ENCODE results near the gene KRT71. TPM values are rescaled to one million over a fixed set of nuclear protein-coding genes. Genes with fewer than 3 reads are reported as not detected.

KRT71 gene
- not detected in 2 replicates for polyA plus RNA-seq (2011; rRNA removed)
- polyA minus RNA-seq (2011; rRNA and poly(A)+ RNA removed), result not detected in 2 replicates

DNA sequence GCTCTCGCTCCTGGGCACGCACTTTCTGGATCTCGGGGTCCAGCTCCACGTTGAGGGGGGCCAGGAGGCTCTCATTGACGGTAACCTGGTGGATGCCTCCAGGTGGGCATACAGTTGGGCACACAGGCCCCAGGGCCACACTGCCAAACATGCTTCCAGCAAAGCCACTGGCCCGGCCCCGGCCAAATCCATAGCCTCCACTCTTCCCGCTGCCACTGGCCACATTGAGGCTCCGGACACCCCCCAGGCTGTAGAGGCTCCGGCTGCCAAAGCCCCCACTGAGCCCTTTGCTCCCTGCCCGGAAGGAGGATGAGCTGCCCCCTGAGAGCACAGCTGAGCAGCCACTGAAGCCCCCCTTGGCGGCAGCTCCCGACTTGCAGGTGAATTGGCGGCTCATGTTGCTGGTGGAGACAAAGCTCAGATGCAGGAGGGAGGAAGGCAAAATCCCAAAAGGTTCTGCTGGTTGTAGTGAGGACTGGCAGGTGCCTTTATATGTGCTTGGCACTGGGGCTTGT, at the start of gene KRT71:
Gene KRT71, minus strand, starts transcription at position 465 of the 515 bp plus-strand sequence. Its CDS starts 68 bp downstream, at position 397.
- TF ChIP-seq, protein P1, sequence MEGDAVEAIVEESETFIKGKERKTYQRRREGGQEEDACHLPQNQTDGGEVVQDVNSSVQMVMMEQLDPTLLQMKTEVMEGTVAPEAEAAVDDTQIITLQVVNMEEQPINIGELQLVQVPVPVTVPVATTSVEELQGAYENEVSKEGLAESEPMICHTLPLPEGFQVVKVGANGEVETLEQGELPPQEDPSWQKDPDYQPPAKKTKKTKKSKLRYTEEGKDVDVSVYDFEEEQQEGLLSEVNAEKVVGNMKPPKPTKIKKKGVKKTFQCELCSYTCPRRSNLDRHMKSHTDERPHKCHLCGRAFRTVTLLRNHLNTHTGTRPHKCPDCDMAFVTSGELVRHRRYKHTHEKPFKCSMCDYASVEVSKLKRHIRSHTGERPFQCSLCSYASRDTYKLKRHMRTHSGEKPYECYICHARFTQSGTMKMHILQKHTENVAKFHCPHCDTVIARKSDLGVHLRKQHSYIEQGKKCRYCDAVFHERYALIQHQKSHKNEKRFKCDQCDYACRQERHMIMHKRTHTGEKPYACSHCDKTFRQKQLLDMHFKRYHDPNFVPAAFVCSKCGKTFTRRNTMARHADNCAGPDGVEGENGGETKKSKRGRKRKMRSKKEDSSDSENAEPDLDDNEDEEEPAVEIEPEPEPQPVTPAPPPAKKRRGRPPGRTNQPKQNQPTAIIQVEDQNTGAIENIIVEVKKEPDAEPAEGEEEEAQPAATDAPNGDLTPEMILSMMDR (IDR thresholded peaks at IDR 0.05; ENCODE audit: insufficient read depth, low read depth, low read length), result no peak
- Histone ChIP-seq H3K4me3 (ENCODE audit: low read depth, low read length) (no peak within 1 kb of the TSS), H3K36me3 (ENCODE audit: control insufficient read depth, insufficient read depth, low read length) (no peaks in the 10 kb centered on the region), H3K27me3 (ENCODE audit: control insufficient read depth, insufficient read depth, low read length) (peaks cover 22% of the 10 kb centered on the region)
- CTCF ChIA-PET, result interaction anchor here (2.8 kb wide), 1 partner anchor 12 kb away, joined by 6 read pairs; no protein-coding TSS in a partner anchor
- POLR2A ChIA-PET, result no interaction called here
- DNase-seq (ENCODE audit: low read depth), result no peak

DNA sequence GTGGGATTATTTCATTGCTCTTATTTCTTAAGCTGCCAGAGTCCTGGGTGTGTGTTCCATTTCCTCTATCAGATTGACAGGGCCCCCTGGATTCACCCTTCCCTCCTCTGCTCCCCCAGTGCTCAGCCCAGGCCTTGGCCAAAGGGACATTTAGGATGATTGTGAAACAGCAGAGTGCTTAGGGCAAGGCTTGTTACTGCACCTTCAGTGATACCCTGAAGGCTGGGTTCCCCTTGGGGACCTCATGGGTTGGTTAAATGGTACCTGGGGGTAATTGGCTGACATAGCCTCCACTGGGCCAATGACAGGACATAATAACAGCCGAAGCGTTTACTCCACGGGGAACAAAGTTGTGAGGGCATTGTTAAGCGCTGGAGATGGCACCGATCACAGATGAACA, 49.6 kb upstream of the KRT71 start:
- POLR2A ChIA-PET, result no interaction called here

GRCh38 chr12:52601671-52602070, 48.7 kb upstream of the KRT71 start:
- ChIA-PET CTCF (interaction anchor here (1.1 kb wide), 1 partner anchor 264 kb away, joined by 3 read pairs; no protein-coding TSS in a partner anchor), POLR2A (no interaction called here)
- H3K4me3 ChIP-seq (ENCODE audit: low read depth, low read length), result no peak overlapping the region
- no peak for DNase-seq (ENCODE audit: low read depth)
- TF ChIP-seq, protein P1 (IDR thresholded peaks at IDR 0.05; ENCODE audit: insufficient read depth, low read depth, low read length), result no peak
- H3K36me3 ChIP-seq (ENCODE audit: control insufficient read depth, insufficient read depth, low read length), result no peaks in the 10 kb centered on the region
- peaks cover 21% of the 10 kb centered on the region for H3K27me3 ChIP-seq (ENCODE audit: control insufficient read depth, insufficient read depth, low read length)

More for the DNA sequence above, 49.6 kb upstream of the KRT71 start:
- CTCF ChIA-PET, result interaction anchor here (1.1 kb wide), 1 partner anchor 265 kb away, joined by 3 read pairs; no protein-coding TSS in a partner anchor
- peaks cover 21% of the 10 kb centered on the region for H3K27me3 ChIP-seq (ENCODE audit: control insufficient read depth, insufficient read depth, low read length)
- no peaks in the 10 kb centered on the region for H3K36me3 ChIP-seq (ENCODE audit: control insufficient read depth, insufficient read depth, low read length)
- TF ChIP-seq, protein P1 (IDR thresholded peaks at IDR 0.05; ENCODE audit: insufficient read depth, low read depth, low read length), result no peak
- DNase-seq (ENCODE audit: low read depth), result no peak
- H3K4me3 ChIP-seq (ENCODE audit: low read depth, low read length), result no peak overlapping the region

DNA sequence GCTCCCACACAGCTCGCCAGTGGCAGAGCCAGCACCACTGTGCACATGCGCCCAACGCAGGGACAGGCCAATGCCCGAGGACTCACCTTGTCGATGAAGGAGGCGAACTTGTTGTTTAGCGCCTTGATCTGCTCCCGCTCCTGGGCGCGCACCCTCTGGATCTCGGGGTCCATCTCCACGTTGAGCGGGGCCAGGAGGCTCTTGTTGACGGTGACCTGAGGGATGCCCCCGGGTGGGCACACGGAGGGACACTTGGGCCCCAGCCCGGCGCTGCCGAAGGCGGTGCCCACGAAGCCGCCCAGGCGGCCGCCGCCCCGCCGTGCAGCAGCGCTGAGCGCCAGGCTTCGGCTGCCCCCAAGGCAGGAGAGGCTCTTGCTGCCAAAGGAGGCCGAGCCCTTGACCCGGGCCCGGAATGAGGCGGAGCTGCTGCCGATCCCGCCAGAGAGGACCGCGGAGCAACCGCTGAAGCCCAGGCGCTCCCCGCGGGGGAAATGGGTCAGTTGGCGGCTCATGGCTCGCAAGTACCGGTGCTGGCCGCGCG, 48.1 kb upstream of the KRT71 start, which contains the start of gene KRT72:
Gene KRT72, minus strand, starts transcription at position 523 of the 541 bp plus-strand sequence. Its CDS starts 11 bp downstream, at position 512.
- TF ChIP-seq, protein P1 (IDR thresholded peaks at IDR 0.05; ENCODE audit: insufficient read depth, low read depth, low read length), result no peak
- Histone ChIP-seq H3K36me3 (ENCODE audit: control insufficient read depth, insufficient read depth, low read length) (no peaks in the 10 kb centered on the region), H3K27me3 (ENCODE audit: control insufficient read depth, insufficient read depth, low read length) (peaks cover 21% of the 10 kb centered on the region), H3K4me3 (ENCODE audit: low read depth, low read length) (no peak within 1 kb of the TSS)
- POLR2A ChIA-PET, result no interaction called here
- CTCF ChIA-PET, result no interaction called here
- DNase-seq (ENCODE audit: low read depth), result no peak

DNA sequence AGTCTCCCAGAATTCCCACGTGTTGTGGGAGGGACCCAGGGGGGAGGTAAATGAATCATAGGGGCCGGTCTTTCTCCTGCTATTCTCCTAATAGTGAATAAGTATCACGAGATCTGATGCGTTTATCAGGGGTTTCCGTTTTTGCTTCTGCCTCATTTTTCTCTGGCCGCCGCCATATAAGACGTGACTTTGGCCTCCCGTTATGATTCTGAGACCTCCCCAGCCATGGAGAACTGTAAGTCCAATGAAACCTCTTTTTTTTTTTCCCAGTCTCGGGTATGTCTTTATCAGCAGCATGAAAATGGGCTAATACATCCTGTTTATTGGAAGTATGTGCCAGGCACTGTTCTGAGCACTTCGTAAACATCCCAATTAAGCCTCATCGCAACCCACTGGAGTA, 47.5 kb upstream of the KRT71 start:
- no peak for DNase-seq (ENCODE audit: low read depth)
- no peak overlapping the region for H3K4me3 ChIP-seq (ENCODE audit: low read depth, low read length)
- H3K27me3 ChIP-seq (ENCODE audit: control insufficient read depth, insufficient read depth, low read length), result peaks cover 21% of the 10 kb centered on the region
- TF ChIP-seq, protein P1 (IDR thresholded peaks at IDR 0.05; ENCODE audit: insufficient read depth, low read depth, low read length), result no peak
- ChIA-PET POLR2A (no interaction called here), CTCF (no interaction called here)
- no peaks in the 10 kb centered on the region for H3K36me3 ChIP-seq (ENCODE audit: control insufficient read depth, insufficient read depth, low read length)

All from BJ (cell line).